PC-9 (cell line): ENCODE results near the gene DIAPH3. TPM values are rescaled to one million over a fixed set of nuclear protein-coding genes. Genes with fewer than 3 reads are reported as not detected.

ENCODE experiments used
- BruUV-seq: library from RNA; stranded (reverse); fragments of 400-500 nt; replicated peaks from 2 replicates; lab custom pipeline; 2021; lab: Mats Ljungman, UMichigan
- CTCF ChIA-PET: fragments of 300-600 bp; sonication (Branson Sonifier 250); formaldehyde crosslinking; loops from one replicate; lab custom pipeline; 2022; ENCODE audit warnings: antibody characterized with exemption; lab: Charles Lee
- POLR2A ChIA-PET: fragments of 300-600 bp; sonication (Branson Sonifier 250); formaldehyde crosslinking; loops from one replicate; lab custom pipeline; 2022; ENCODE audit warnings: antibody characterized with exemption; ENCODE audit not compliant: unreplicated experiment; lab: Charles Lee
- DNase-seq, 2 experiments: peaks; one replicate each; pipeline versions ENCODE4 v3.0.0 to v3.0.0-alpha.2; 2015 to 2022; ENCODE audit warnings: mixed read lengths in 1 of 2
- H2AFZ ChIP-seq: fragments of 200-600 bp; sonication (generic); 2 replicates; pipeline ENCODE4 v1.8.1; 2017; ENCODE audit warnings: antibody characterized with exemption
- H3F3A ChIP-seq: fragments of 200-600 bp; sonication (generic); 2 replicates; pipeline ENCODE4 v1.8.1; 2017; ENCODE audit warnings: antibody characterized with exemption, mild to moderate bottlenecking, low read depth; ENCODE audit not compliant: insufficient read depth
- H3K27ac ChIP-seq: fragments of 200-600 bp; sonication (generic); 2 replicates; pipeline ENCODE4 v1.6.1; 2016; ENCODE audit warnings: mixed run types
- H3K27me3 ChIP-seq: fragments of 200-600 bp; sonication (generic); 2 replicates; pipeline ENCODE4 v1.6.1; 2016; ENCODE audit warnings: low read depth, mixed run types; ENCODE audit not compliant: insufficient read depth
- H3K36me3 ChIP-seq: fragments of 200-600 bp; sonication (generic); 2 replicates; pipeline ENCODE4 v1.6.1; 2016; ENCODE audit warnings: low read depth, mixed run types
- H3K4me1 ChIP-seq: fragments of 200-600 bp; sonication (generic); replicated peaks from 2 replicates; pipeline ENCODE4 v1.6.1; 2016; ENCODE audit warnings: mixed run types; ENCODE audit not compliant: insufficient read depth
- H3K4me2 ChIP-seq: fragments of 200-600 bp; sonication (generic); 2 replicates; pipeline ENCODE4 v1.6.1; 2017; ENCODE audit warnings: mixed run types
- H3K4me3 ChIP-seq: fragments of 200-600 bp; sonication (generic); 2 replicates; pipeline ENCODE4 v1.6.1; 2016; ENCODE audit warnings: mixed run types
- H3K79me2 ChIP-seq: fragments of 200-600 bp; sonication (generic); 2 replicates; pipeline ENCODE4 v1.6.1; 2017; ENCODE audit warnings: low read depth, mixed run types
- H3K9me2 ChIP-seq: fragments of 200-600 bp; sonication (generic); 2 replicates; pipeline ENCODE4 v1.8.1; 2017; ENCODE audit warnings: mild to moderate bottlenecking; ENCODE audit not compliant: insufficient read depth
- H3K9me3 ChIP-seq: fragments of 200-600 bp; sonication (generic); 2 replicates; pipeline ENCODE4 v1.8.1; 2016; ENCODE audit warnings: low read depth; ENCODE audit not compliant: insufficient read depth
- H4K20me1 ChIP-seq: fragments of 200-600 bp; sonication (generic); 2 replicates; pipeline ENCODE4 v1.8.1; 2017; ENCODE audit not compliant: insufficient read depth
- EZH2 ChIP-seq: fragments of 200-600 bp; sonication (generic); IDR thresholded peaks from 2 replicates; pipeline ENCODE4 v1.8.0; 2017; ENCODE audit warnings: antibody characterized with exemption, low read depth
- intact Hi-C: fragments of 100-400 bp; cut with micrococcal nuclease; formaldehyde crosslinking; loops from one replicate; pipeline ENCODE4 v1.10.0; 2022; ENCODE audit not compliant: unreplicated experiment
- total RNA-seq: library from RNA; stranded (reverse); gene quantifications from 2 replicates; pipeline ENCODE4 v1.2.3, GENCODE V29; 2021
- TF ChIP-seq, protein P1 (sequence below): fragments of 200-600 bp; sonication (generic); conservative IDR thresholded peaks from 2 replicates; pipeline ENCODE4 v1.6.1; 2017; ENCODE audit warnings: mixed run types, antibody characterized with exemption, mild to moderate bottlenecking, moderate library complexity

The DIAPH3 gene
- total RNA-seq, 1 experiment from 2014 or later = 39.3 TPM

GRCh38 chr13:60167121-60167520 is 3.4 kb upstream of the DIAPH3 start:
- ChIA-PET CTCF (no interaction called here), POLR2A (no interaction called here)

DNA sequence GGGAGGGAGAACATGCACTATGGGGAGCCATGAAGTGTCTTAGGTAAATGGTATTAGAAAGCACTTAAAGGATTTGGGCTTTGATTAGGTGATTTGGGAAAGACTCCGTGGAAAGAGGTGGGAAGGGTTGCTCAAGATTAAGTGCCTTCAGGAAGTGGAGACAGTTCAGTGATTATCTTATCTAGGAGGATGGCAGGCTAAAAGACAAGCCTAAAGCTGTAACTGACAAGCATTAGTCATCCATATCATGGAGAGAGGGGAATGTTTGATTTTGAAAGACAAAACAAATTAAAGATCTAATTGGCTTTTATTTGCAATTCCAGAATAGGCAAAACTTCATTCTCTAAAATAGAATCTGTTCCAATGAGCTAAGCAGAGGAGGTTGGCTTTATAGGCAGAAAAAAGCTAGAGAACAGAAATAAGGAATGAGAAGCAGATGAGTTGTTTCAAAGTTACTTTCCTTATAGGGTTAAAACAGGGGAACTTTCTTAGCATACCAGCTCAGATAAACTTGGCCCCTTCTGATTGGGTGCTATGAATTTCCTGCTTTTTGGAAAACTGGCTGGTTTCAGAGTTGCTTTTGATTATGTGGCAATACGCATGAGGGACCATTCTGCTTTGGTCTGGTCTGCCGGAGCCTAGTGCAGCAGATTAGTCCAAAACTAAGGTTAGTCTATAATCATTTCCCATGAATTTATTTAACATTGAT is 1.8 kb upstream of the DIAPH3 start:
- ChIA-PET CTCF (no interaction called here), POLR2A (no interaction called here)
- TF ChIP-seq, protein P1, sequence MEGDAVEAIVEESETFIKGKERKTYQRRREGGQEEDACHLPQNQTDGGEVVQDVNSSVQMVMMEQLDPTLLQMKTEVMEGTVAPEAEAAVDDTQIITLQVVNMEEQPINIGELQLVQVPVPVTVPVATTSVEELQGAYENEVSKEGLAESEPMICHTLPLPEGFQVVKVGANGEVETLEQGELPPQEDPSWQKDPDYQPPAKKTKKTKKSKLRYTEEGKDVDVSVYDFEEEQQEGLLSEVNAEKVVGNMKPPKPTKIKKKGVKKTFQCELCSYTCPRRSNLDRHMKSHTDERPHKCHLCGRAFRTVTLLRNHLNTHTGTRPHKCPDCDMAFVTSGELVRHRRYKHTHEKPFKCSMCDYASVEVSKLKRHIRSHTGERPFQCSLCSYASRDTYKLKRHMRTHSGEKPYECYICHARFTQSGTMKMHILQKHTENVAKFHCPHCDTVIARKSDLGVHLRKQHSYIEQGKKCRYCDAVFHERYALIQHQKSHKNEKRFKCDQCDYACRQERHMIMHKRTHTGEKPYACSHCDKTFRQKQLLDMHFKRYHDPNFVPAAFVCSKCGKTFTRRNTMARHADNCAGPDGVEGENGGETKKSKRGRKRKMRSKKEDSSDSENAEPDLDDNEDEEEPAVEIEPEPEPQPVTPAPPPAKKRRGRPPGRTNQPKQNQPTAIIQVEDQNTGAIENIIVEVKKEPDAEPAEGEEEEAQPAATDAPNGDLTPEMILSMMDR = no peak
- TF ChIP-seq EZH2 = no peak
- Histone ChIP-seq H3K4me1 (peaks cover 27% of the 10 kb centered on the region), H3K27me3 (no peaks in the 10 kb centered on the region), H3K9me3 (no peaks in the 10 kb centered on the region), H3K27ac (no peak overlapping the region), H4K20me1 (no peaks in the 10 kb centered on the region), H3K4me3 (peak overlapping the region; percentile 77; the same call in 1 of the 2 replicates), H3K79me2 (peaks cover 41% of the 10 kb centered on the region), H3K9me2 (no peaks in the 10 kb centered on the region), H2AFZ (no peak overlapping the region), H3F3A (peaks cover 4% of the 10 kb centered on the region; the same call in 1 of the 2 replicates), H3K36me3 (no peaks in the 10 kb centered on the region; the same call in 1 of the 2 replicates), H3K4me2 (peak overlapping the region; percentile 92)
- intact Hi-C loops = no loop called here
- DNase-seq = no peak
- BruUV-seq = no TSS peak

More at GRCh38 chr13:60167121-60167520, 3.4 kb upstream of the DIAPH3 start:
- intact Hi-C loops = no loop called here
- no peak overlapping the region for H3K27ac ChIP-seq
- H3K4me3 ChIP-seq = no peak overlapping the region
- H3K27me3 ChIP-seq = no peaks in the 10 kb centered on the region
- H3K79me2 ChIP-seq = peaks cover 25% of the 10 kb centered on the region
- H3K36me3 ChIP-seq = no peaks in the 10 kb centered on the region
- H3K4me1 ChIP-seq = peaks cover 16% of the 10 kb centered on the region
- BruUV-seq = no TSS peak
- no peak overlapping the region for H3K4me2 ChIP-seq
- no peak overlapping the region for H2AFZ ChIP-seq
- TF ChIP-seq EZH2 = no peak
- TF ChIP-seq, protein P1 = no peak
- no peaks in the 10 kb centered on the region for H3K9me2 ChIP-seq
- H3K9me3 ChIP-seq = no peaks in the 10 kb centered on the region
- H3F3A ChIP-seq = peaks cover 4% of the 10 kb centered on the region; the same call in 1 of the 2 replicates
- no peaks in the 10 kb centered on the region for H4K20me1 ChIP-seq
- DNase-seq = no peak

GRCh38 chr13:60164234-60164889 is 634 bp upstream of the DIAPH3 start:
- peak overlapping the region; percentile 92 for H3K4me2 ChIP-seq
- peak overlapping the region; percentile 60 for H3K27ac ChIP-seq
- H4K20me1 ChIP-seq = no peaks in the 10 kb centered on the region
- ChIA-PET POLR2A (interaction anchor here (0.6 kb wide), 1 partner anchor 419 kb away, joined by 9 read pairs; no protein-coding TSS in a partner anchor), CTCF (no interaction called here)
- H3F3A ChIP-seq = peaks cover 4% of the 10 kb centered on the region; the same call in 1 of the 2 replicates
- H3K9me2 ChIP-seq = no peaks in the 10 kb centered on the region
- peak overlapping the region; percentile 77 for H3K4me3 ChIP-seq
- H3K36me3 ChIP-seq = no peaks in the 10 kb centered on the region; the same call in 1 of the 2 replicates
- TF ChIP-seq EZH2 = no peak
- TF ChIP-seq, protein P1 = no peak
- no peaks in the 10 kb centered on the region for H3K9me3 ChIP-seq
- no peak for DNase-seq
- intact Hi-C loops = loop anchor here (5.0 kb wide), 1 partner anchor 233 kb away; the partner anchor contains the start of gene TDRD3
- no peaks in the 10 kb centered on the region for H3K27me3 ChIP-seq
- H2AFZ ChIP-seq = peak overlapping the region; percentile 96
- peaks cover 27% of the 10 kb centered on the region for H3K4me1 ChIP-seq
- BruUV-seq = TSS peak; percentile 86
- H3K79me2 ChIP-seq = peaks cover 52% of the 10 kb centered on the region
